HG03196 (cell line): ENCODE data around the gene SNPH.

Experiments used
- ATAC-seq: cut with Tn5 transposase; IDR thresholded peaks from one replicate; pipeline ENCODE4 v1.9.1; 2021; ENCODE audit not compliant: unreplicated experiment

SNPH gene

DNA sequence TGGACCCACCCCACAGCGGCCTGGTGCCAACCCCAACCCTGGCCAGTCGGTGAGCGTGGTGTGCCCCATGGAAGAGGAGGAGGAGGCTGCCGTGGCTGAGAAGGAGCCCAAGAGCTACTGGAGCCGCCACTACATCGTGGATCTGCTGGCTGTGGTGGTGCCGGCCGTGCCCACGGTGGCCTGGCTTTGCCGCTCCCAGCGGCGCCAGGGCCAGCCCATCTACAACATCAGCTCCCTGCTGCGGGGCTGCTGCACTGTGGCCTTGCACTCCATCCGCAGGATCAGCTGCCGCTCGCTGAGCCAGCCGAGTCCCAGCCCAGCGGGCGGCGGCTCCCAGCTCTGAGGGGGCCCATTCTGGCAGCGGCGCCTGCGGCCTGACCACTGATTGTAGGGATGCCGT, 39.6 kb downstream of the SNPH start:
- no peak for ATAC-seq

DNA sequence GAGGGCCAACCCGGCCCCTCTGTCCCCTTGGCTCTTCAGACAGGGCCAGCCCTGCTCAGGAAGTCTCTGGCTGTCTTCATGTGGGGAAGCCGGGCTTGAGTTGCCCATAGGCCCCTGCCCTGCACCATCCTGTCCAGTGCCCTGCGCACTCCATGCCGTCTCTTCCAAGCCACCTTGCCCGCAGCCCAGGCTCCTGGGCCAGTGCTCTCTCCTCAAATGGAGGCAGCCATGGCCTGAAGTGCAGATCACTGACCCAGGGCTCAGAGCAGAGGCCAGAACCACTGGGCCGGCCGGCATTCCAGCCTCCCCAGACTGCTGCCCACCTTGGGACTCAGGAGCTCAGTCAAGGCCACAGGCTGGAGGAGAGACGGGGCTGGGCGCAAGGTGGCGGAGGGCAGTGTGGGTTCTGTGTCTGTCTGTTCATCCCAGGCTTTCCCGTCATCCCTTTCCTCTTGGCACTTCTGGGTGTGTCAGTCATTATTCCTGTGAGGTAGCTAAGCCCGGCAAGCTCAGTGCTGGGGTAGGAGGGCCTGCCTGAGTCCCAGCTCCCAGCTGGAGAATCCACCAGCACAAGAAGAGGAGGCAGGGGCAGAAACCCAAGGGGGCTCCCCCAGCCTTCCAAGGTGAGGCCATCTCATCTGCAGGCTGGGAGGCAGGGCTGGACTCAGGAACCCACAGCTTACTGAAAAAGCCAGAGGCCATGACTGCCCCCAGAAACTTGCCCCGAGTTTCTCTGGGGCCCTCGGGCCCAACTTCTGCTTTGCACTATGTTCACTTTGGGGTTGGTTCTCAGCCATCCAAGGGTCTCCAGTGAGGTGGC, 40.4 kb downstream of the SNPH start:
- no peak for ATAC-seq

DNA sequence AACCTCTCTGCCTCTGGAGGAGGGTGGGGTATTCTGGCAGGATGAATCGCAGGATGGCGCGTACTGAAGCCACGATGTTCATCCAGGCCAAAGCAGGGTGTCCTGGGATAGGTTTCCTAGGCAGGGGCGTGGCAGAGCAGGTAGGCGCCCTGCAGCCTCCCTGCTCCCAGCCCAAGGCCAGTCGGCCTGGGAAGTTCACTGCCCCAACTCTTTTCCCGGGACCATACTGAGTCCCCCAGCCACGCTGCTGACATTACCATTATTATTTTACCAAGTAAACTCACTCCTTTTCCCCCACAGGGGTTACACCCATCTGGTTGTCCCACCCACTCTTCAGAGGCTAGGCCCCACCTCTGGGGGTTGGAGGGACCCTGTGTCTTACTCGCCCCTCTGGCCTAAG, 41.1 kb downstream of the SNPH start:
- ATAC-seq = no peak

- ATAC-seq = no peak
Measured at GRCh38 chr20:1307571-1307971, 41.5 kb downstream of the SNPH start.

DNA sequence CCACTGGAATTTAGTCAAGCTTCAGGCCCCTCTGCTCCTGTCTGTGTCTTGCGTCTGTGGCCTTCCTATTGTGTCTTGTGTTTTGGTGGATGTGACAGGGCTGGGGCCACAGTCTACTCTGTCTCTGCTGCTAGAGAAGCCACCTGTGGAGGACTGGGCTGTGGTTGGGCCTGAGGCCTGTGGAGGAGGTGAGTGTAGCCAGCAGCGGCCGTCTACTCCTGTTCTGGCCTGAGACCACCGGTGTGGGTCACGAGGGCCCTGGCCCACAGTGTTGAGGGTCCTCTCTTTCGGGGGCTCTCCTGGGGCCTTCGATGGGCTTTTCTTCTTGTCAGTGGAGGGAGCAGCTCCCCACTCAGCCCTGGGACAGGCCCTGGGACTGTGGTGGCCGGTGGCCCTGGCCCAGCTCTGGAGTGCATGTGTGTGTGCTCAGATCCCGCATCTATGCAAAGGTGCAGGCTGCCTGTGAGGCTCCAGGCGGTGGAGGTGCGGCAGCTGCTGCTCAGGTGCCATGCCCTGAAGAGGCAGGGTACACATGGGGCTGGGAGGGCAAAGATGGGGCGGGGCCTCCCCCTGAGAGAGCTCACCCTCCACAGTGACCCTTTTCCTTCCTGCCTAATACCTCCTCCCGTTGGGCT, 42.1 kb downstream of the SNPH start:
- no peak for ATAC-seq

DNA sequence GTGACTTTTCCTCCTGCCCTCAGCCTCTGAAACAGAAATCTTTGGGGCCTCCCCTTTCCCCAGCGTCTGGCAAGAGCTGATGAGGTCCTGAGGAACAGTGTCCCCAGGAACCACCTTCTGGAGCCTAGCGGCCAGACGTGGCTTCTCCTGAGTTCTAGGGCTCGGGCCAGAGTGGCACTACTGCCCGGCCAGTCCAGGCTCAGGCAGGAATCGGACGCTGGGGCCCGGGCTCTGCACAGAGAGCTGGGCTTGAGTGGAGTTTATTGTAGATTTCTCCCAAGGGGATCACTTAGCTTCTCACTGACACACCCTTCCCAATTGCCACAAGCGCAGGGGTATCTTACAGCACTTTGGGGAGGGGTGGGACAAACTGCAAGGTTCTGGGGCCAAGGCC, 42.6 kb downstream of the SNPH start:
- no peak for ATAC-seq

GRCh38 chr20:1309439-1309847, 43.3 kb downstream of the SNPH start:
- no peak for ATAC-seq

DNA sequence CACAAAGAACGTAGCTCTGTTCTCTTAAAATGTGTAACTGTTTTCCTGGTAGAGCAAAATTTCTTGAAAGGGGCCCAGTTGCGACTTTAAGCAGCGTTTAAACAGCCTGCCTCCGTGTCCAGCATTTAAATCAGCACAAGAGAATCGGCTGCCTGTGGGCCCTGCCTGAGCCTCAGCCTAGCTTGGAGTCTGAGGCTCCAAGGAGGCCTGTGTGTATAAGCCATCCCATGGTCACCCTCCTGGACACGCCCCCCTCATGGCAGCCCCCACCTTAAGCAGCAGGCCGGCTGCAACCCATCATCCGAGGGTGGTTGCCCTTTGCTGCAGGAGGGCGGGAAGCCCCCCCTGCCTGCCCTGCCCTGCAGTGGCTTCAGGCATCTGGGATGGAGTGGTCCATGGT, 44.0 kb downstream of the SNPH start:
- ATAC-seq = no peak

DNA sequence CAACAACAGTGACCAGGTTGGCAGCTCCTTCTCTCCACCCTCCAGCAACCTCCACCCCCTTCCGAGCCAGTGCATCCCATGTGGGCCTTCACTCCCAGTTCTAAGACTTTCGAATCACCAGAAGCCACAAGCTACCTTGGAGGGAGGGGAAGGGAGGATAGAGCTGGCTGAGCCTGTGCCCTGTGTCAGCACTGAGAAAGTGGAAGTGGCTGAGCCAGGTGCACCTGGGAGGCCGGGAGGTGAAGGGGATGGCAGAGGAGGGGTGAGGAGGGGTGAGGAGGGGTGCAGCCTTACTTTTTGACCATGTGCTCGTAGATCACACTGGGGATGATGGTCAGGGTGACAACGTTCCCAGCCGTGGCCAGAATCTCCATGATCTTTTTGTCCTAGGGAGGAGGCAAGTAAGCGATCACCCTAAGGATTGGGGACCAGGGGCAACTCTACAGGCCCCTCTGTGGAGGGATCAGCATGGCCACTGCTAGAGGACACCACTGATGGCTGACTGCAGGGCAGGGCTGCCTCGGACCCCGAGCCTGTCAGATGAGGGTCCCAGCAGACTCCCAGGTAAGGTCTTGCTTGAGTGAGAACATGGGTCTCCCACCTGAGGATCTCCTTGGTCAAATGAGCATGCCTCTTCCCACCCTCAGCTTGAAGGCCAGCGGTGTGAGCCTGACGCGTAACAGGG, 44.6 kb downstream of the SNPH start:
- ATAC-seq = no peak

GRCh38 chr20:1312308-1312707, 46.2 kb downstream of the SNPH start:
- ATAC-seq = no peak

- ATAC-seq = no peak
Measured at GRCh38 chr20:1312904-1313235, 46.8 kb downstream of the SNPH start.

DNA sequence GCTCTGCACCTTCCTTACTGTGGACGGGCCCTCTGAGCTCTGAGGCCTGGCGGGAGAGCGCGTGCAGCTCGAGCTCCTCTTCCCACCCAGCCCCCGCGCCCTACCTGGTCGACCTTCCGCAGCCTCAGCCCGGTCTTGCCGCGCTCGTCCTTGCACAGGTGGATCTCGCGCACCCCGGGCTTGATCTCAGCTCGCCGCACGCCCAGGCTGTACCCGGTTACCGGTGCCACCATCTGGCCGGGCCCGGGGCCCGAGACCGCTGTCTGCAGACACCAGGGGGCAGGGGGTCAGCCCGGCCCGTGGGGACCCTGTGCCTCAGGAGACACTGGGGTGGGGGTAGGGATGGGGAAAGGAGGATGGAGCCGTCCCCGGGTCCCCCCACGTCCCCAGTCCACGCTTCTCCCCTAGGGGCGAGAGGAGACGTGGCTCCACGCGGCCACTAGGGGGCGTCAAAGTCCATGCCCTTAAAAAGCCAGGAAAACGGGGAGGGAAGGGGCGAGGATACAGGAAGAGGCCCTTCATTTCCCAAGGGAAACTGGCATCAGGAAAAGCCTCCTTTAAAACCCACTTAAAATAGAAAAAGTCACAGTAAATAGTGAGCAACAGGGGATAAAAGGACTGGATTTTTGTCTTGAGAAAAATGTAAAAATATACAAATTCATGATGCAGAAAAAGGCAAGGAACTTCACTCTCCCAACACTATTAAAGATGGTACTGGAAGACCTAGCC, 47.3 kb downstream of the SNPH start:
- no peak for ATAC-seq

GRCh38 chr20:1315804-1316203, 49.7 kb downstream of the SNPH start:
- ATAC-seq = no peak

DNA sequence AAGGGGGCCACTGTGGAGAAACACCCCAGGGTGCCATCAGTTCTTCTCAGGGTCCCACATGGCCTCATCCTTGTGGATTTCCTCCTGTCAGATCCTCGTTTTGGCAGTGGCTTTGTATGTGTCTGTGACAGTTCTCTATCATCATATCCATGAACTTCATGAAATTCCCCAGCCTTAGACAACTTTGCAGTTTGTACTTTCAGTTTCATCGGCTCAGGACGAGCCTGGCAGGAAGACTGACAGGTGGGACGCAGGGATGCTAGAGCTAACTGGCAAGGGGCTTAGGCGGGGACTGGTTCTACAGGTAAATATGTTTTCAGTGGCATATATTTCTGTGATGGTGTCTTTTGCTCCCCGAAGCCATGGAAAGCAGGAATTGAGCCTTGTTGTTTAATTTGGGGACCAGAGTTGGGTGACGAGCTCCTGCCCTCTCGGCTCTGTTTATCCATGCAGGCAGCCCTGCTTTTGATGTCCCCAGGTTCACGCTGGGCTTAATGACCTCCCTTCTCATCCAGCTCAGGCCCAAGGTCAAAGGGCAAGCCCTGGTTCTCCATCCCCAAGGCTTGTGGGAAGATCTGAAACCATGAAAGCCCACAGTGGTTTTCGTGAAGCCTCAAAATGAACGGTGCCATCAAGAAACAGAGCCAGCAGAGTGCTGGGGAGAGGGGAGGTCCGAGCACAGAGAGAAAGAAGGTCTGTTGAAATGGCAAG, 51.6 kb downstream of the SNPH start:
- ATAC-seq = no peak

GRCh38 chr20:1319051-1319450, 53.0 kb downstream of the SNPH start:
- no peak for ATAC-seq

- ATAC-seq = no peak
Measured at GRCh38 chr20:1319462-1319861, 53.4 kb downstream of the SNPH start.

DNA sequence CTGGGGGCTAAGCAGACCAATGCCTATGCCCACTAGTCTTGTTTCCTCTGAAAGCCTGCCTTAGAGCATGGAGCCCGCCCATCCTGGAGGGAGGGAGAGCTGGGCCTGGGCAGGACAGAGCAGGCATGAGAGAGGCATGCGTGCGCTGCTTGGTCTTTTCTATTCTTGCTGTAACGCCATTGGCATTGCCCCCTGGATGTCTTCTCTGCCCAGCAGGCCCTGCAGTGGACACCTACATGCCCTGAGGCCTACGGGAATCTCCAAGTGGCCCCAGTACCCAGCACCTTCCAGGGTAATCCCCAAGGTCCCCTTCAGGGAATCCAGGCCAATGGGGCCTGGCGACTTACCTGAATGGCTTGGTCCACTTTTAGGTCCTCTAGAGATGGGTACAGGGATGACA, 53.9 kb downstream of the SNPH start:
- no peak for ATAC-seq

GRCh38 chr20:1320902-1321653, 55.0 kb downstream of the SNPH start:
- ATAC-seq = no peak

GRCh38 chr20:1321654-1321939, 55.5 kb downstream of the SNPH start:
- ATAC-seq = no peak

- no peak for ATAC-seq
Measured at GRCh38 chr20:1322511-1323245, 56.6 kb downstream of the SNPH start.
